Measurements from ENCODE around the gene JAKMIP1.

GRCh38 chr4:6221301-6221850 is 21.0 kb upstream of the JAKMIP1 start:
- TF ChIP-seq ZNF274 (IDR thresholded peaks at IDR 0.05; ENCODE audit: low read depth, low read length) (no peak), YY1 (IDR thresholded peaks at IDR 0.05; ENCODE audit: insufficient read depth, insufficient read length) (no peak), SUZ12 (IDR thresholded peaks at IDR 0.05; ENCODE audit: extremely low read depth, insufficient read depth, insufficient read length) (no peak)

All from NT2/D1 (cell line).